Left colon (tissue), 2 donors: ENCODE data around the gene ZNF780B. TPM values are rescaled to one million over a fixed set of nuclear protein-coding genes. Genes with fewer than 3 reads are reported as not detected.
A peak's percentile ranks its signal among the peaks of the same experiment; 100 is the strongest.

Source experiments
- ATAC-seq: fragments of 200-7000 bp; cut with Tn5 transposase; one replicate; pipeline ENCODE4 v1.9.1; 2020; ENCODE audit warnings: mild to moderate bottlenecking, moderate library complexity
- DNase-seq, 2 donors: peaks; one replicate each; pipeline ENCODE4 v3.0.0-alpha.2; 2020
- intact Hi-C, 2 donors: fragments of 100-400 bp; cut with DNase I in 1 of 2; cut with micrococcal nuclease in 1 of 2; formaldehyde crosslinking; loops; one replicate each; pipeline versions ENCODE4 v1.11.2 to v1.14.0; 2022; cut with DNase I, micrococcal nuclease
- long read RNA-seq: library from polyadenylated mRNA; unstranded; transcript quantifications from one replicate; pipeline ENCODE4 v2.0.0, GENCODE V29; 2021
- total RNA-seq, 2 donors: library from RNA; stranded (reverse); fragmentation: NEBNext Ultra II Directional; extraction: Animal tissue kit (Norgen Biotek cat#: 25700); gene quantifications; one replicate each; pipeline ENCODE4 v1.2.1, GENCODE V29; 2021
- donor health status: DM: no; HTN: no; CAD: no.
- donor health status: DM: yes; HTN: yes; CAD: no.

ZNF780B gene
- 10 to 100 TPM; 19.0 to 23.2 TPM for total RNA-seq
- long read RNA-seq, partial matches to known transcripts = 0 of 4 reads
- long read RNA-seq, other reads (novel, unspliced or antisense) = 4 of 4 reads

GRCh38 chr19:40055832-40056504 lies at the start of gene ZNF780B:
ZNF780B (minus strand) TSS chr19:40056231; CDS start chr19:40050332, 5,899 bp downstream.
- DNase-seq (peak; percentile 55 to 71), ATAC-seq (peak; percentile 98)
- intact Hi-C loops = no loop called here

GRCh38 chr19:40104754-40105153 lies 48.7 kb upstream of the ZNF780B start:
- ATAC-seq (no peak), DNase-seq (no peak)
- intact Hi-C loops = no loop called here

- intact Hi-C loops = no loop called here
- no peak for ATAC-seq
- DNase-seq = no peak
These were observed 47.6 kb upstream of the ZNF780B start for GRCh38 chr19:40103600-40103999.

- ATAC-seq = no peak
- intact Hi-C loops = no loop called here
- no peak for DNase-seq
These were observed 45.8 kb upstream of the ZNF780B start for GRCh38 chr19:40101813-40102212.

GRCh38 chr19:40093416-40093815 lies 37.4 kb upstream of the ZNF780B start:
- intact Hi-C loops = no loop called here
- ATAC-seq (no peak), DNase-seq (no peak)

- intact Hi-C loops = no loop called here
- peak; percentile 34 for ATAC-seq
These were observed 35.4 kb upstream of the ZNF780B start for GRCh38 chr19:40091205-40092129.

GRCh38 chr19:40090241-40091204 lies 34.5 kb upstream of the ZNF780B start, which contains the start of gene ZNF780A:
ZNF780A (minus strand) TSS chr19:40090943; CDS start chr19:40084753, 6,190 bp downstream.
- intact Hi-C loops = no loop called here
- DNase-seq (peak; percentile 77 to 86), ATAC-seq (peak; percentile 96)

More at GRCh38 chr19:40091205-40092129, 35.4 kb upstream of the ZNF780B start:
- DNase-seq = no peak

- ATAC-seq (no peak), DNase-seq (no peak)
- intact Hi-C loops = no loop called here
These were observed 33.4 kb upstream of the ZNF780B start for GRCh38 chr19:40089462-40089861.

- ATAC-seq = no peak
- no peak for DNase-seq
- intact Hi-C loops = no loop called here
These were observed 32.4 kb upstream of the ZNF780B start for GRCh38 chr19:40088299-40089047.

- ATAC-seq (no peak), DNase-seq (no peak)
- intact Hi-C loops = no loop called here
These were observed 28.9 kb upstream of the ZNF780B start for GRCh38 chr19:40084948-40085347.

GRCh38 chr19:40081411-40081810 lies 25.4 kb upstream of the ZNF780B start:
- intact Hi-C loops = no loop called here
- no peak for ATAC-seq

GRCh38 chr19:40080289-40080688 lies 24.3 kb upstream of the ZNF780B start:
- intact Hi-C loops = no loop called here
- ATAC-seq (no peak), DNase-seq (no peak)

More at GRCh38 chr19:40081411-40081810, 25.4 kb upstream of the ZNF780B start:
- no peak for DNase-seq

- ATAC-seq = no peak
- intact Hi-C loops = no loop called here
- DNase-seq = no peak
These were observed 22.3 kb upstream of the ZNF780B start for GRCh38 chr19:40078377-40078776.

GRCh38 chr19:40070058-40070457 lies 14.0 kb upstream of the ZNF780B start:
- intact Hi-C loops = no loop called here
- ATAC-seq = peak; percentile 52
- DNase-seq = no peak

GRCh38 chr19:40059624-40060023 lies 3.6 kb upstream of the ZNF780B start:
- ATAC-seq (no peak), DNase-seq (no peak)
- intact Hi-C loops = no loop called here

GRCh38 chr19:40057166-40057565 lies 1.1 kb upstream of the ZNF780B start:
- intact Hi-C loops = no loop called here
- DNase-seq = no peak
- no peak for ATAC-seq

GRCh38 chr19:40056505-40056904 lies 474 bp upstream of the ZNF780B start:
- DNase-seq = no peak
- ATAC-seq = no peak
- intact Hi-C loops = no loop called here

GRCh38 chr19:40055049-40055448 lies 982 bp downstream of the ZNF780B start:
- intact Hi-C loops = no loop called here
- ATAC-seq (no peak), DNase-seq (no peak)
